Measurements from ENCODE around the gene ERFE. TPM values are rescaled to one million over a fixed set of nuclear protein-coding genes. Genes with fewer than 3 reads are reported as not detected.

ERFE gene
- total RNA-seq, 1 experiment from 2014 or later: 39.5 TPM

DNA sequence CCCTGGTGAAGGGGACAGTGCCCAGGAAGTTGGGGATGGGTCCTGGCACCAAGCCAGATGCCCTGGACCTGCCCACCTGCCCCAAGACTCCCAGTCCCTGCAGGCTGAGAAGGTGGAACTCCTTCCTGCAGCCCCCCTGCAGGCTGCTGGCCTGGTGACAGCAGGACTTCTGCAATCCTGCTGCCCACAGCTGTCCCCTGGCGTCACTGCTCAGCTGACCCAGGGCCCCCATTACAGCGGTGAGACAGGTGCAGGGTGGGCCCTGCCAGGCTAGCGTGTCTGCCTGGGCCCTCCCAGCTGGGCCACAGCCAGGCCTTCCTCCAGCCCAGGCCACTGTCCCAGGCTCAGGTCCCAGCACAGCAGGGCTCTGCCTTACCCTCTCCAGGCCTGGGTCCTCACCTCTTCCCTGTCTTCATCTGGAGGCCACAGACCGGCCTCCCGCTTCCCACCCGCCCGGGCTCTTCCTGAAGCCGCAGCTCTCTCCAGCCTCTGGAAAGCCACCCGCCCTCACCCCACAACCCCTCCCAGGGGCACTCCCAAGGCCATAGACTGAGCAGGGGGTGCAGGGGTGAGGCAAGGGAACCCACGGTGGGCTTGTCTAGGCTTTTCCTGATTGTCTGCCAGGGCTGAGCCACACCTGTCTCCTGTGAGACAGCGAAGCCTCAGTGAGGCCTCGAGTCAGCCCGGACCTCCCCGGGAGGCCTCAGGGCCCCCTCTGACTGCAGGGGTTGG lies 8.8 kb upstream of the ERFE start:
- no peak for DNase-seq (ENCODE audit: low read depth)
- in situ Hi-C loops (cut with HindIII; ENCODE audit: low pct_unique_long_range_greater_than_20kb, low sequenced_read_pairs): no loop called here

DNA sequence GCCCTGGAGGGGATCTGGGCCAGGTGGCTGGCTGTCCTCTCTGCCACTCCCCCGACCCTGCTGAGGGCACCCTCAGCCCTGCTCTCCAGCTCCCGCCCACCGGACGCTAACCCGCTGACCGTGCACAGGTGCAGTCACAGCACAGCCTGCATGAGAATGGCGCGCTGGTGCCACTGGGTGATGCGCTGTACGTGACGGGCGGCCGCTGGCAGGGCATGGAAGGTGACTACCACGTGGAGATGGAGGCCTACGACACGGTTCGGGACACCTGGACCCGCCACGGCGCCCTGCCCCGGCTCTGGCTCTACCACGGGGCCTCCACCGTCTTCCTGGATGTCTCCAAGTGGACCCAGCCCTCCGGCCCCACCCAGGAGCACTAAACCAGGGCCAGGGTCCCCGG lies 8.1 kb upstream of the ERFE start:
- in situ Hi-C loops (cut with HindIII; ENCODE audit: low pct_unique_long_range_greater_than_20kb, low sequenced_read_pairs): no loop called here
- no peak for DNase-seq (ENCODE audit: low read depth)

DNA sequence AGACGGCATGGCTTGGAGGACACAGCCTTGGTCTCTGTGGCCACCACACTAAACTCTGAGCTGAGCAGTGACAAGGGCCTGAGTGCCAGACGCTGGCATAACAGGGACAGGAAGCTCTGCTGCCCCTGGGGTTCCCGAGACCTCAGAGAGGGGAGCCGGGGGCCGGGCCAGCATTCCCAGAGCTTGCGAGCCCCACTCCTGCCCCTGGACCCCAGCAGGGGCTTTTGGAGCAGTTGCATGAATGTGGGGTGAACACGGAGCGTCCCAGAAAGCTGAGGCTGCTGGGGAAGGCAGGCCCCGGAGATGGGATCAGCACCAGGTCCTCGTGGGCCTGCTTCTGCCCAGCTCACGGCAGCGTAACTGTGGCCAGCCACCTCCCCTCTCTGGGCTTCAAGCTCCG lies 7.6 kb upstream of the ERFE start:
- in situ Hi-C loops (cut with HindIII; ENCODE audit: low pct_unique_long_range_greater_than_20kb, low sequenced_read_pairs): no loop called here
- DNase-seq (ENCODE audit: low read depth): no peak

DNA sequence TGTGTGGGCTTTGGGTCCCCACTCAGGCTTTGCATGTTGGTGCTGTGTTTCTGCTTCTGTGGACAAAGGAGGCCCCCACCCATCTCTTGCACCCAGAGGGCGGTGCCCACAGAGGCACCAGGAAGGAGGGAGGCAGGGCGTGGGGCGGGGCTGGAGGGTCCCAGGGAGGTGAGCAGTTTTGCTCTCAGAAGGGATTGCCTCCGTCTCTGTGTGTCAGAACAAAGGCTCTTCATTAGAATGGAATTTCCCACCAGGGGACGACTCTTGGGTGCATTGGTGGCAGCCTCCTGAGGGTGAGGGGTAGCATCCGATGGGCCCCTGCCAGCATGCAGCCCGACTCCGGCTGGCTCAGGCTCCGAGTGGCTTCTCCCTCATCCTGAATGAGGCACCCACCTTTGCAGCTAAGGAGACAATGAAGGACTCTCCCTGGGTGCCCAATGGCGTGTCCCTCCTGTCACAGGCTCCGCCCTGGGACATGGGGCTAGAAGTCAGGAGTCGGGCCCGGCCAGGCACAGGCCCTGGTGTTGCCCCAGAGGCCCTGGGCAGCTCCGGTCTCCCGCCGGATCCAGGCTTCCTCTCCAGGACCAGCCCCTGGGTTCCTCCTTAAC lies 7.0 kb upstream of the ERFE start:
- in situ Hi-C loops (cut with HindIII; ENCODE audit: low pct_unique_long_range_greater_than_20kb, low sequenced_read_pairs): no loop called here
- DNase-seq (ENCODE audit: low read depth): no peak

DNA sequence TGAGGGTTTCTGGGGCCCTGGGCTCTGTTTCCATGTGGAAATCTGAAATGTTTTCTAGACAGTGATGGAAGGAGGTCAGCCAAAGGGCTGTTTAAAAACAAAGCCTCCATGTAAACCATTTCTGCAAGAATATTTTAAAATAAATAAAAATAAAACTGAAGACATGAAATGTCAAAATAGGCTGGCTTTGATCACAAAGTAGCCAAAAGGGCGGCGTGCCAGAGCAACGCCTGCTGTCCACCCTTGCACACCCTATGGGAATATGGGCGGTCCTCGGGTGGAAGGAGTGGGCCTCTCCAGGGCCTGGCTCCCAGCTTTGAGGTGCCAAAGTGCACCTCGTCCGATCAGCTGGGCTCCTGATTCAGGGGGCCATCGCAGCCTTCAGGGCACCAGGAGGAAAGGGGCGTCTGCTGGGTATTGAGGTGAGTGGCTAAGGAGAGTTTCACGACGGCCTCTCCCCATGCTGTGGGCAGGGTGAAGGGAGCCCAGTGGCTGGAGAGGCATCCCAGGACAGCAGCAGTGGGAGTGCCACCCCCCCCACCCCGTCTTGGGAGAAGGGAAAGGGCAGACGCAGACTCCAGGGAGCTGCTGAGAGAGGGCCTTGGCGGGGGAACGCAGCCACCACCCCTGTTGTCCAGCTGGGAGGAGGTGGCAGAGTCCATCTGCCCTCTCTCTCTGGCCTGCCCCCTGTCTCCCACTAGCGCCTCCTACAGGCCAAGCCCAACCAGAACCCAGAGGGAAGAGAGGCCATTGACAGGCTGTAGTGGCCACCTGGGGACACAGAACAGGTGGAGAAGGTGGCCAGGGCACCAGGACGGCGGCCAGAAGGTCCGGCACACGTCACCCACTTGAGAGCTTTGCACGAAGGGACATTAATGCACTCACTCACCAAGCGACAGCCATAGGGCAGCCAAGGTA lies 5.7 kb upstream of the ERFE start:
- no peak for DNase-seq (ENCODE audit: low read depth)
- in situ Hi-C loops (cut with HindIII; ENCODE audit: low pct_unique_long_range_greater_than_20kb, low sequenced_read_pairs): no loop called here

DNA sequence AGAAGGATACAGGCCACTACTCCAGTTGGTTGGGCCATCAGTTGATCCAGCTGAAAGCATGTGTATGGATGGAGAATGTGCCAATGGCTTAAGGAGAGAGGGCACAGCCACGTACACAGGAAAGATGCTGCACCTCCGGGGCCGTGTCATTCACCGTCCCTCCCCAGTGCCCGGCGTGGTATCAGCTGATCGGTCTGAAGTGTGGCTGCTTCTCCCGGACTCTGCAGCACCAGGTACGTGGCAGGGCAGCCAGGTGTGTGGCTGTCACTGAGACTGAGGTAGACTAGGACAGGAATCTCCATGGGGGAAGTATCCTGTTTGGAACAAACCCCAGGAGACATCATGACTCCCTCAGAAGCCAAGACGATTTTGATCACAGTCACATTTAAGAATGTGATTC lies 4.2 kb upstream of the ERFE start:
- DNase-seq (ENCODE audit: low read depth): no peak
- in situ Hi-C loops (cut with HindIII; ENCODE audit: low pct_unique_long_range_greater_than_20kb, low sequenced_read_pairs): no loop called here

DNA sequence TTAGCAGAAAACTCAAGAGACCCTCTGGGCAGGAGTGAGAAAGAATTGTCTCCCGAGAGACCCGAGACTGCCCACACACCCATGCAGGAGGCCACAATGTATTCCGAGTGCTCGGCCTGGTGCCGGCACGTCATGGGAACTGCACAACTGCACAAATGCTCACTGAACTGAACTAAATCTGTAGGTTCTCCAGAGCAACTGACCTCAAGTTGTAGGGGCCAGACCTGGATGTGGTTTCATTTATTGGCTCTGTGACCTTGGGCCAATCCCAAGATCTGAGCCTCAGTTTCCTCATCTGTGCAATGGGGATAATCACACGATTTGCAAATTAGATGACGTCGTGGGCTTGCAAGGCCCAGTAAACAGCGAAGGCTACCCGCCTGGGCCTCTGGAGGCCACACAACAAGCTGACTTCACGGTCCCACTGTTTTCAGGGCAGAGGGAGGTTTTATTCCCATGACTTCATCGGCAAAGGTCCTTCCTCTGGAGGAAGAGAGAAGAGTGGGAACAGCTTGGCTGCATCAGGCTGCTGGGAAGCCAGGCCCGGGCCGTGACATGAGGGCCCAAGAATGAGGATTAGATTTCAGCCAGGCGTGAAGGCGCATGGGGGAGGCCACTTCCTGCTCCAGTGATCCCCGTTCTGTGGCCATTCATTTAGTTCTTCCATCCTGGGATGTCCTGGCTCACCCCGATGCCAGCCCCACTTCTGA lies 3.6 kb upstream of the ERFE start:
- peak; percentile 72 for DNase-seq (ENCODE audit: low read depth)
- in situ Hi-C loops (cut with HindIII; ENCODE audit: low pct_unique_long_range_greater_than_20kb, low sequenced_read_pairs): no loop called here

DNA sequence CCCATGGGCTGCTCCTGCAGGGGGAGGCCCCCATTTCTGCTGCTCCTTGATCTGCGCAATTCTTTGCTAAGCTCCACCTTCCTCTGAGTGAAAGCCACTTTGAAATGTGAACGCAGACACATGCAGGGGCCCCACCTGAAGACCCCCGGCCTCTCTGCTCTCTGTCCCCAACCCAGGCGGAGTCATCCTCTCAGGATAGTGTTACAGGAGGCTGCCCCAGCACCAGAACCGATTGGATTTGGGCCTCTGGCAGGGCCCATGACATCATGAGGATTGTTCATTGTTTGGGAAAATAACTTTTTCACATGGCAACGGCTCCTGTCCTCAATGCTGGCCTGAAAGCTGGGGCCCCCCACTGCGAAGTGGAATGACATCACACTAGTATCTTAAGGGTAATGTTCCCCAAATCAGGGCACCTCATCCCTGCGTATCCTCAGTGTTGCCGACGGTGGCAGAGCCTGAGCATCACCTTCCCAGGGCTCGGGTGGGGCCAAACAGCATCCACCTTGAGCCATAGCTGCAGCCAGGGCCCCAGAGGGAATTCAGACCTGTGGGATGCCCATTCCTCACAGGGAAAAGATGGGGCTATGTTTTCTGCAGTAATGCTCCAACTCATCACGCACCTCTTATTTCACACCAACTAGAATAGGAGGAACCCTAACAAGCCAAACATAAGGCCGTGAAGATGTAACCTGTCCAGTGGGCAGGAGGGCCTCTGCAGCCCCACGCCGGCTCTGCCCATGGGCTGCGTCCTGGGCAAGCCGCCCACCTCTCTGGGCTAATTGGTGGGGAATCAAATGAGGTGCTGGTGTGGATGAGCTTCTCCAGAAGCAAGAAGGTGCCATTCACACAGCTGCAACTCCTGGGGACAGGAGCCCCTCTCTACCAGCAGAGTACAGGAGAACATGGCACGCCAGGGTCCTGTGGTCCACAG lies 2.7 kb upstream of the ERFE start:
- DNase-seq (ENCODE audit: low read depth): no peak
- in situ Hi-C loops (cut with HindIII; ENCODE audit: low pct_unique_long_range_greater_than_20kb, low sequenced_read_pairs): no loop called here

DNA sequence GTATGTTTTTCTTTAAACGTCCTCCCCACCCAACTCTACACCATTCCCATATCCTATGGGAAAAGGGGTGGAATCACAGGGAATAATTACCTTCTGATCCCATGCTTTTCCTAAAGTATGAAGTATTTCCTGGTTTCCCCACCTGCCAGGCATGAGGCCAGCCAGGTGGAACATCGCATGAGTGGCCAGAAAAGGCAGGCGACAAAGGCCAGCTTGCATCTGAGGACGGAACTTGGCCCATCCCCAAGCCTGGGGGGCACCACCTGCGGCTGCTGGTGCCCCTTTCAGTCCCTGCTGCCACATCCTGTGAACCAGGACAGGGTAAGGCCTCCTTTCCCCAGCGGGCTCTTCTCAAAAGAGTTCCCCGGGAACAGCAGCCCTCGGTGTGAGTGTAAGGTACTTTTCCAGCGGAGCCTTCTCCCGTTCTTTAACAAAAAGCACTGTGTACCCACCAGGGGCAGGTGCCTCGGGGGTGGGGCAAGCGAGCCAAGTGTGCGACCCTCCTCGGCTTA lies 1.2 kb upstream of the ERFE start:
- DNase-seq (ENCODE audit: low read depth): no peak
- in situ Hi-C loops (cut with HindIII; ENCODE audit: low pct_unique_long_range_greater_than_20kb, low sequenced_read_pairs): no loop called here

DNA sequence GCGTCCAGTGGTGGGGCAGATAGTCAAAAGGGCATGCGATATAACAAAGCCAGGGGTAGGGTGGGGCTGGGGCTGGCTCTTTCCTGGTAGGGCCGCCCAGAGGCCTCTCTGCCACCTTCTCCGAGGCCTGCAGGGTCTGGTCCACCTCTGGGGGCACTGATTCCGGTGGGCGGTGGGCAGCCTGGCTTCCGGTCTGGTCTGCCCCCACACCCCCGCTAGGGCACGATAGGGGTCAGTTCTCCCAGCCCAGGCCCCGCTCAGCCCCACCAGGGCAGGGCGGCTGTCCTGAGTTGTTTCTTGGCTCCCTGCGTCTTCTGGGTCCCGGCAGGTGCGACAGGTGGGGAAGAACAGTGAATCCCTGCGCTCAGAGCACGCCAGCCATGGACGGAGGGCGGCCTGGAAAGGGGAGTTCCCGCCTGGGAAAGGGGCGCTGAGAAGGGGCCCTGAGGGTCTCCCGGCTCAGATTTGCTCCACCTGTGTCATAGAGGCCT lies 707 bp upstream of the ERFE start:
- in situ Hi-C loops (cut with HindIII; ENCODE audit: low pct_unique_long_range_greater_than_20kb, low sequenced_read_pairs): no loop called here
- DNase-seq (ENCODE audit: low read depth): no peak

DNA sequence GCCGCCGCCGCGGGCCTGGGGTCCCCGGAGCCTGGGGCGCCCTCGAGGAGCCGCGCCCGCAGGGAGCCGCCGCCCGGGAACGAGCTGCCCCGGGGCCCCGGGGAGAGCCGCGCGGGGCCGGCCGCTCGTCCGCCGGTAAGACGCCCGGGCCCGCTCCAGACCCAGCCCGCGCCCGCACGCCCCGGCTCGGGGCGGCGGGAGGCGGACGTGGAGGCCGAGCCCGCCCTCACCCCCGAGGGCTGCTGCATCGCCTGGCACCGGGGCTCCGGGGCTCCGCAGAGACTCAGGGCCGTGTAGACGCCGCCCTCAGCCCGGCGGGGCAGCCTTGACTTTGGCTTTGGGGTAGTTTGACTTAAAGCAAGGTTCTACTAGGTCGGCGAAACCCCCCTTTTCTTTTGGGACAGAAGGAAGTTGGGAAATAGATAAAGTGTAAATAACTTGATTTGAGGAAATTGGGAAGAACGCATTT lies 335 bp downstream of the ERFE start:
- in situ Hi-C loops (cut with HindIII; ENCODE audit: low pct_unique_long_range_greater_than_20kb, low sequenced_read_pairs): no loop called here
- DNase-seq (ENCODE audit: low read depth): no peak

DNA sequence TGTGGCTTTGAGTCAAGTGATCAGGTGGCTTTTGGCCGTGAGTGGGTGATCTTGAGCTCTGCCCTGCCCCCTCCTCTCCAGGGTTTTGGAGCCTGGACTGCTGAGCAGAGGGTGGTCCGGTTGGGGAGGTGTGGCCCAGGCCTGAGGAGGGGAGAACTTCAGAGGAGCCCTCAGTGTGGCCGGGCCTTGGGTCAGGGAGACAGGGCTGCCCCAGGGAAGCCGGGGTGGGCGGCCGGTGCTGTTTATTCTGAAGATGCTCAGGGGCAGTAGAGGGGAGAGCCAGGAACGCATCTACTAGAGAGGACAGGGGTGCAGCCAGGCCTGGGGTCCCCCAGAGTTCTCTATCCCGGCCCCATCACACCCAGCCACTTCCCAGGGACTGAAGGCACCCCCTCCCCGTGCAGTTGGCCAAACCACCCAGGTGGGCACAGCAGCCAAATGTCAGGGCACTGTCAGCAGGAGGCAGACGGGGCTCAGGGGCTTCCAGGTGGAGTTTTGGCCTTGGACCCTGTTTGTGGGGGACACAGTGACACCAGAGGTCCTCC lies 963 bp downstream of the ERFE start:
- no peak for DNase-seq (ENCODE audit: low read depth)
- in situ Hi-C loops (cut with HindIII; ENCODE audit: low pct_unique_long_range_greater_than_20kb, low sequenced_read_pairs): no loop called here

DNA sequence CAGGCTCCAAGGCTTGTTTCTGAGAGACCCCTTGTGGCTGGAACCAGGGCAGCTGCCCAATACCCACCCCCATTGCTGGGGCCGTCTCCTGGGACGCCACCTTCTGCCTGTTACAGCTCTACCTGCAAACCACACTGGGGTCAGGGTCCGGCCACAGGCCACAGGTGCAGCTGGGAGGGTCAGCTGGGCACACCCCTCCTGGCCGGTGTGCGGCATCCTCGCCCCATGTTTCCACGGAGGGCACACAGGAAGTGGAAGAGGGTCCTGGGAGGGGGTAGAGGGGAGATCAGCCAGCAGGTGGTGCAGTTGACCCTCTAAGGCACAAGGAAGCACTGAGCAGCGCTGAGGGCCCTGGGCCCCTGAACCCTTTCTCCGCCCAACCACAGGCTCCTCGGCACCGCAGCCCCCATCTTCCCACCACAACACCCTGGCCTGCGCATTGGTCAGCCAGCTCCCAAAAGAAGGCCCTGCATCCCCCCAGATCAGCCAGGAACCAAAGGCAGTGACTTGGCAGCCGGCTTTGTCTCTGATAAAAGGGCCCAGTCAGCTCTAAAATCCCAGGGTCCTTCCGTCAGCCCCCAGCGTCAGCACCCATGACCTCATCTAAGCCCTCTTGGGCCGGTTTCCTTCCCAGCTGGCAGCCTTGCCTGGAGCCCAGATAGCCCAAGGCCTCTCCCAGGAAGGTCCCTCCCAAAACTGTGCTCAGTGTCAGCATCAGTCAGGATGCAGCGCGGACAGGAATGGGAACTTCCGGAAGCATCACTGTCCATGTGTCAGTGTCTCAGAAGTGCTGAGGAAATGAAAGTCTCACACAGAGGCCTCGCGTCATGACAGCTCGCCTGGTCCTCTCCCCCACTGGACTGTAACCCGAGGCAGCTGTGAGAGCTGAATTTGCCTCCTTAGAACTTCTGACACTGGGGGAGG lies 1.7 kb downstream of the ERFE start:
- in situ Hi-C loops (cut with HindIII; ENCODE audit: low pct_unique_long_range_greater_than_20kb, low sequenced_read_pairs): no loop called here
- no peak for DNase-seq (ENCODE audit: low read depth)

DNA sequence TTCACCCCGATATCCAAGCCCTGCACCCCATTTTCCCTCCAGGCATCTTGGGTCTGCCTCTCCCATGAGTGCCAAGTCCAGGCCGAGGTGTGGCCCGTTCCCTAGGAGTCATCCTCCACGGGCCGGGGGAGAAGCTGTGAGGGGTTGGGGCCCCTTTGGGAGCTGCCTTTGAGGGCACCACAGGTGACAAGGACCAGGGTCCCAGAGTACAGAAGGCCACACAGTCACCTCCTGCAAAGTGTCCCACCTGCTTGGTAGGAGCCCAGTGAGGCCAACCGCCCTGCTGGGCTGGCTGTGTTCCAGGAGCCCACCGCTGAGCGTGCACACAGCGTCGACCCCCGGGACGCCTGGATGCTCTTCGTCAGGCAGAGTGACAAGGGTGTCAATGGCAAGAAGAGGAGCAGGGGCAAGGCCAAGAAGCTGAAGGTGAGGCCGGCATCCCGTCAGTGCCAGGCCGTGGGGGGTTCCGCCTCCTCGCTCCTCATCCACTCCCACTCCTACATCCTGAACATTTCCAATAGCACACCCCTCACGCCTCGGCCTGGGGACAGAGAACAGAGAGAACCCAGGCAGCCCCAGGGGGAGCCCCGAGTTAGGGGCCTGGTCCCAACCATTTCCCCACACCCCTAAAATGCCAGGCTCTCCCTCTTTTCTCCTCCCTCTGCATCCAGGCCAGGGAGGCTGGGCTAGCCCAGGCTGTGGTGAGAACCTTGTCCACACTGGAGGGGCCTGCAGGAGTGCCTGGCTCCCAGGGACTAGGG lies 2.7 kb downstream of the ERFE start:
- no peak for DNase-seq (ENCODE audit: low read depth)
- in situ Hi-C loops (cut with HindIII; ENCODE audit: low pct_unique_long_range_greater_than_20kb, low sequenced_read_pairs): no loop called here

DNA sequence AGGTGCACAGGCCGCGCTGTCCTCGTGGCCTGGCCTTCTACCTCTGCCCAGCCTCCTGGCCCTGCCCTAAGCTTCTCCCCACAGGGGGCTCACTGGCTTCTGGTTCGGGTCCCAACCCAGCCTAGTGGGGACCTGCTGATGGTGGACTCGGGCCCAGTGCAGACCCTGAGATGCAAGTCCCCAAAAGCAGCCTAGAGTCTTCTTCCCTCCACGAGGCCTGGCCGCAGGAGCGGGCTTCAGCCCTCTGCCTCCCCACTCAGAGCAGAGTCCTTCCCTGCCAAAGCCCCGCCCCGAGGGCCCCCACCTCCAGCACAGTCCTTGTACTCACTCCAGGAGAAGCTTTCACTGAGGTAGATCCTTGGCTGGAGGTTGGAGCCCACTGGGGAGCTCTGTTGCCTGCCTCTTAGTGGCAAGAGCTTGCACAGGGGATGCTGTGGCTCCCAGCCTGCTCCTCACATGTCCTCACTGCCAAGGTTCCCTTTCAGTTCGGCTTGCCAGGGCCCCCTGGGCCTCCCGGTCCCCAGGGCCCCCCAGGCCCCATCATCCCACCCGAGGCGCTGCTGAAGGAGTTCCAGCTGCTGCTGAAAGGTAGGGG lies 3.6 kb downstream of the ERFE start:
- no peak for DNase-seq (ENCODE audit: low read depth)
- in situ Hi-C loops (cut with HindIII; ENCODE audit: low pct_unique_long_range_greater_than_20kb, low sequenced_read_pairs): no loop called here

All from Caki2 (cell line).